Neutrophil (primary cell): ENCODE results near the gene SLIT3.

Experiments
- H3K27ac ChIP-seq: fragments of 200-600 bp; sonication (generic); 2 replicates; pipeline ENCODE4 v1.5.1; 2016; ENCODE audit warnings: mild to moderate bottlenecking, moderate library complexity
- H3K27me3 ChIP-seq: fragments of 200-600 bp; sonication (generic); 2 replicates; pipeline ENCODE4 v1.6.0; 2016; ENCODE audit warnings: mild to moderate bottlenecking
- H3K36me3 ChIP-seq: fragments of 200-600 bp; sonication (generic); 2 replicates; pipeline ENCODE4 v1.5.1; 2017
- H3K4me1 ChIP-seq, 2 experiments: fragments of 200-600 bp in 1 of 2; sonication (generic) in 1 of 2; 1 replicate in 1 of 2; 2 replicates in 1 of 2; pipeline versions ENCODE4 v1.5.1 to v1.6.1; 2013 to 2016; ENCODE audit warnings: low read depth in 1 of 2, low read length in 1 of 2, mild to moderate bottlenecking in 1 of 2, moderate library complexity in 1 of 2; ENCODE audit not compliant: control insufficient read depth in 1 of 2, insufficient read depth in 1 of 2
- H3K4me3 ChIP-seq, 2 experiments: fragments of 200-600 bp in 1 of 2; sonication (generic) in 1 of 2; 1 replicate in 1 of 2; 2 replicates in 1 of 2; pipeline ENCODE4 v1.5.1; 2013 to 2016; ENCODE audit warnings: low read depth in 1 of 2, low read length in 1 of 2, mild to moderate bottlenecking in 1 of 2, moderate library complexity in 1 of 2
- H3K9me3 ChIP-seq: fragments of 200-600 bp; sonication (generic); 2 replicates; pipeline ENCODE4 v1.5.1; 2016
- CTCF ChIP-seq: fragments of 200-600 bp; sonication (generic); IDR thresholded peaks from 2 replicates; pipeline ENCODE4 v1.5.1; 2016; ENCODE audit warnings: antibody characterized with exemption

The SLIT3 gene

GRCh38 chr5:168865968-168866367 is 435.0 kb downstream of the SLIT3 start:
- Histone ChIP-seq H3K4me1 (no peaks in the 10 kb centered on the region), H3K9me3 (no peaks in the 10 kb centered on the region), H3K27me3 (peaks cover 4% of the 10 kb centered on the region), H3K36me3 (no peaks in the 10 kb centered on the region), H3K4me3 (no peak overlapping the region), H3K27ac (no peak overlapping the region)
- no peak for TF ChIP-seq CTCF

- Histone ChIP-seq H3K4me3 (no peak overlapping the region), H3K27ac (no peak overlapping the region), H3K36me3 (no peaks in the 10 kb centered on the region), H3K27me3 (peaks cover under 1% of the 10 kb centered on the region), H3K4me1 (no peaks in the 10 kb centered on the region), H3K9me3 (no peaks in the 10 kb centered on the region)
- no peak for TF ChIP-seq CTCF
Observed at GRCh38 chr5:168863021-168863420, 437.9 kb downstream of the SLIT3 start.

- no peak overlapping the region for H3K4me3 ChIP-seq
- no peaks in the 10 kb centered on the region for H3K27me3 ChIP-seq
- no peaks in the 10 kb centered on the region for H3K36me3 ChIP-seq
- no peaks in the 10 kb centered on the region for H3K9me3 ChIP-seq
- no peak for TF ChIP-seq CTCF
- no peak overlapping the region for H3K27ac ChIP-seq
- H3K4me1 ChIP-seq, result no peaks in the 10 kb centered on the region
Observed at GRCh38 chr5:168860503-168860902, 440.4 kb downstream of the SLIT3 start.

GRCh38 chr5:168860081-168860480 is 440.9 kb downstream of the SLIT3 start:
- Histone ChIP-seq H3K36me3 (no peaks in the 10 kb centered on the region), H3K27me3 (no peaks in the 10 kb centered on the region), H3K4me3 (no peak overlapping the region), H3K27ac (no peak overlapping the region), H3K9me3 (no peaks in the 10 kb centered on the region), H3K4me1 (no peaks in the 10 kb centered on the region)
- no peak for TF ChIP-seq CTCF

GRCh38 chr5:168859471-168859870 is 441.5 kb downstream of the SLIT3 start:
- Histone ChIP-seq H3K4me1 (no peaks in the 10 kb centered on the region), H3K9me3 (no peaks in the 10 kb centered on the region), H3K27me3 (no peaks in the 10 kb centered on the region), H3K4me3 (no peak overlapping the region), H3K36me3 (no peaks in the 10 kb centered on the region), H3K27ac (no peak overlapping the region)
- no peak for TF ChIP-seq CTCF

GRCh38 chr5:168858994-168859393 is 441.9 kb downstream of the SLIT3 start:
- no peaks in the 10 kb centered on the region for H3K4me1 ChIP-seq
- H3K27me3 ChIP-seq, result no peaks in the 10 kb centered on the region

More at GRCh38 chr5:168858994-168859393, 441.9 kb downstream of the SLIT3 start:
- H3K4me3 ChIP-seq, result no peak overlapping the region
- H3K27ac ChIP-seq, result no peak overlapping the region
- no peak for TF ChIP-seq CTCF
- H3K9me3 ChIP-seq, result no peaks in the 10 kb centered on the region
- H3K36me3 ChIP-seq, result no peaks in the 10 kb centered on the region
